Esophagus squamous epithelium (tissue), 4 donors: Measurements from ENCODE around the gene PARD3B.

Experiments
- CTCF ChIP-seq, 6 experiments: fragments of 450-650 bp in 4 of 6; fragments of 200-600 bp in 2 of 6; sonication (generic) in 2 of 6; IDR thresholded peaks; one replicate each; pipeline ENCODE4 v1.5.1; 2016 to 2019; ENCODE audit warnings: antibody characterized with exemption in 6 of 6, mild to moderate bottlenecking in 4 of 6, moderate library complexity in 4 of 6
- POLR2A ChIP-seq, 4 donors: fragments of 450-650 bp; IDR thresholded peaks; one replicate each; pipeline ENCODE4 v1.6.1; 2017; ENCODE audit warnings: antibody characterized with exemption in 4 of 4, mild to moderate bottlenecking in 4 of 4, moderate library complexity in 3 of 4

GRCh38 chr2:204505488-204505887, 39.8 kb upstream of the PARD3B start:
- TF ChIP-seq CTCF (IDR thresholded peaks at IDR 0.05) (no peak), POLR2A (IDR thresholded peaks at IDR 0.05) (no peak)
